Common myeloid progenitor, CD34-positive (primary cell): Measurements from ENCODE around the gene DNAJC2.

Experiments
- CTCF ChIA-PET: fragments of 350-600 bp; sonication (Branson Sonifier 250); formaldehyde crosslinking; loops from one replicate; lab custom pipeline; 2021; ENCODE audit warnings: antibody characterized with exemption; lab: Charles Lee
- POLR2A ChIA-PET: fragments of 350-600 bp; sonication (Branson Sonifier 250); formaldehyde crosslinking; loops from one replicate; lab custom pipeline; 2021; ENCODE audit warnings: antibody characterized with exemption; lab: Charles Lee
- DNase-seq, 3 donors: peaks; one replicate each; pipeline versions ENCODE4 v3.0.0 to v3.0.0-alpha.2; 2013
- H3K27ac ChIP-seq, 2 experiments: 1 replicate in 1 of 2; 2 replicates in 1 of 2; pipeline ENCODE4 v1.7.0; 2013; ENCODE audit warnings: inconsistent platforms in 2 of 2, low read length in 2 of 2, mild to moderate bottlenecking in 2 of 2, low read depth in 1 of 2, moderate library complexity in 1 of 2; ENCODE audit not compliant: severe bottlenecking in 2 of 2, insufficient read depth in 1 of 2, poor library complexity in 1 of 2
- H3K27me3 ChIP-seq, 5 experiments: replicated peaks in 2 of 5; 1 replicate in 3 of 5; 2 replicates in 2 of 5; pipeline versions ENCODE4 v1.6.1 to v1.7.0; 2013; ENCODE audit warnings: low read length in 4 of 5, mild to moderate bottlenecking in 2 of 5, moderate library complexity in 2 of 5, inconsistent platforms in 1 of 5; ENCODE audit not compliant: insufficient read depth in 5 of 5, control insufficient read depth in 4 of 5
- H3K36me3 ChIP-seq, 4 experiments: 1 replicate in 2 of 4; 2 replicates in 2 of 4; pipeline versions ENCODE4 v1.6.1 to v1.7.0; 2013; ENCODE audit warnings: low read length in 3 of 4, control low read depth in 1 of 4, mild to moderate bottlenecking in 1 of 4; ENCODE audit not compliant: control insufficient read depth in 4 of 4, insufficient read depth in 4 of 4
- H3K4me1 ChIP-seq, 4 experiments: 1 replicate in 3 of 4; 2 replicates in 1 of 4; pipeline versions ENCODE4 v1.6.1 to v1.7.1; 2013; ENCODE audit warnings: low read length in 3 of 4, mild to moderate bottlenecking in 3 of 4, control low read depth in 1 of 4, inconsistent platforms in 1 of 4, moderate library complexity in 1 of 4; ENCODE audit not compliant: control insufficient read depth in 4 of 4, insufficient read depth in 4 of 4; ENCODE audit errors: control extremely low read depth in 1 of 4
- H3K4me3 ChIP-seq, 7 experiments: 1 replicate in 4 of 7; 2 replicates in 3 of 7; pipeline versions ENCODE4 v1.5.1 to v1.7.0; 2013; ENCODE audit warnings: mild to moderate bottlenecking in 7 of 7, low read length in 6 of 7, moderate library complexity in 6 of 7, inconsistent platforms in 2 of 7, low read depth in 2 of 7, control low read depth in 1 of 7; ENCODE audit not compliant: insufficient read depth in 4 of 7, control insufficient read depth in 1 of 7; ENCODE audit errors: extremely low read depth in 1 of 7
- H3K9me3 ChIP-seq, 5 experiments: 1 replicate in 4 of 5; 2 replicates in 1 of 5; pipeline versions ENCODE4 v1.6.1 to v1.7.1; 2013; ENCODE audit warnings: low read length in 4 of 5, mild to moderate bottlenecking in 2 of 5, inconsistent platforms in 1 of 5, low read depth in 1 of 5, moderate library complexity in 1 of 5; ENCODE audit not compliant: control insufficient read depth in 4 of 5, insufficient read depth in 2 of 5; ENCODE audit errors: control extremely low read depth in 1 of 5
- WGBS: methylation state at CpG from one replicate; pipeline ENCODE4 v1.1.5; 2013; ENCODE audit not compliant: insufficient coverage; 5-methylcytosine and 5-hydroxymethylcytosine counted together

The DNAJC2 gene

DNA sequence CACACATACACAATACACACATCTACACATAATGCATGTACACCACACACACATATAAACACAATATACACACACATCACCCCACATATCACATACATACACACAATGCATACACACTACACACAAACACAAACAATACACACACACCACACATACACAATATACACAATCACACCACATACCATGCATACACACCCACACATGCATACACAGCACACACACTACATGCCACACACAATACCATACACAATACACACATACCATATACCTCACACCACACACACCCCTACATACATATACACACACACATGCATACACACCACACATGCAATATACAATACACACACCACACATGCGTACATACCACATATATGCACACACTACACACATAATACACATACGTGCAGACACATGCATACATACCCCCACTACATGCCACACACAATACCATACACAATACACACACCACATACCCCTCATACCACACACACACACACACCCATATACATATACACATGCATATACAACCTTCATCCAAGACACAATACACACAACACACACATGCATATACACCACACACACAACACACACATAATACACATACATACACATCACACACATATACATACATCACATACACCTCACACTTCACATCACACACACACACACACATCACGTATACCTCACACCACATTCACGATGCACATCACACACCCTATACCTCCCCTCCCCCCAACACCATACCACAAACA is 36.9 kb upstream of the DNAJC2 start:
- ChIA-PET POLR2A (no interaction called here), CTCF (no interaction called here)
- peaks cover 0 to 5% (median 2%) of the 10 kb centered on the region in 5 experiments for H3K27me3 ChIP-seq
- no peak overlapping the region for H3K4me3 ChIP-seq
- H3K27ac ChIP-seq, result no peak overlapping the region
- no peaks in the 10 kb centered on the region for H3K4me1 ChIP-seq
- no peaks in the 10 kb centered on the region for H3K9me3 ChIP-seq
- H3K36me3 ChIP-seq, result no peaks in the 10 kb centered on the region
- WGBS, result 94% methylated on average over 3 of the region's 4 CpGs
- no peak for DNase-seq

DNA sequence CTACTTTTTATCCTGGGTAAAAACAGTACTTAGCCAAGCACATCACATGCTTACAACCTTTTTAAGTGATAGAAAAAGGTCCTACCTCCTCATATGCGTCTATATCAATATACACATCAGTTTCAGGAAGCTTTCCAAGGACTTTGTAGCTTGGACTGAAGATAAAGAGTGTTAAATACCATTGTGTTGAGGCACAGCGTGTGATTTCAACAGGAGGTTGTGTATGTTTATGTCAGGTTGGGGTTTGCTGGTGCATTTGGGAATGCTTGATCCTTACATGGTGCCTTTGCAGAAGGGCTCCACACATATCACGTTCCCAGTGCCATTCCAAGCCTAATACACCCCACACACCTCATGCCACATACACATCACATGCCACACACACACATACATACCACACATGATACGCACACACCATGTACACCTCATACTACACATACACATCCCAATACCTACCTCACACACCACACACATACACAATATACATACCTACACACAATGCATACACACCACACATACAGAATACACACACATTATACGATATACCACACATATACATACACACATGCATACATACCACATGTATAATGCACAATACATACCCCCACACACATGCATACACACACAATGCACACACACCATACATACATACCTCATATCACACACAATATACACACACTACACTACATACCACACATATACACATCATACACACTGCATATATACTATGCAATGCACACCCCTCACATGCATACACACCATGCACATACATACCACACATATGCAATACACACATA is 36.0 kb upstream of the DNAJC2 start:
- no peak for DNase-seq
- H3K9me3 ChIP-seq, result no peaks in the 10 kb centered on the region

DNA sequence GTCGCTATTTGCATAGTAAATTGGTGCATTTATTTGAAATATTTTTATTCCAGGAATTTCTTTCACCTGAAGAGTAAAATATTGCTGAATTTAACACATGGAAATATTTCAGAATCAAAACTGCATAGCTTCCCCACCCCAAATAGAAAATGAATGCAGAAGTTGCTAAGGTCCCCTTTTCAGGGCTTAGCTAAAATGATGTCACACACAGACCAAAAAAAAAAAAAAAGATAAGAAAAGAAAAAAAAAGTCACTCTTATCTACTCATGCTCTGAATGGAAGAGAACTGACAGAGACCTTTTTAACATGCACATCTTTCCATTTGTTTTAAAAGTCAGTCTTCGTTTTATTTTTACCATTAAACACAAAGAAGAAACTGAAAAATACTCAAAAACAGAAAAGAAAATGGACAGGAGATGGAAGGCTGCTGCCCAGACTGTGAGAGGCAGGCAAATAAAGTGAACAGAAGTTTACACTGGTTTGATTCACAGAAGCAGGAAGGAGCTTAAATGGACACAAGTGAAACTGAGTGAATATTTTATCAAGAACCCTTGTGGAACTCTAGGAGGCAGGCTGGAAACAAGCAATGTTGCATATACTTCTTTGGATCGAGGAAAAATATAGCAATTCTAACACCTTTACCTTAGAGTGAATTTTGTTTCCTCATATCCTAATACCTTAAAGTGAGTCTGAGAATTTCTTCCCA is 34.9 kb upstream of the DNAJC2 start:
- 100% methylated on average over 1 of the region's 3 CpGs for WGBS
- peak in 2 of 3 donors; percentile 27 to 31 for DNase-seq
- POLR2A ChIA-PET, result no interaction called here
- Histone ChIP-seq H3K4me1 (no peaks in the 10 kb centered on the region), H3K9me3 (no peaks in the 10 kb centered on the region), H3K4me3 (no peak overlapping the region), H3K27me3 (peaks cover 0 to 5% (median 2%) of the 10 kb centered on the region in 5 experiments), H3K27ac (no peak overlapping the region), H3K36me3 (no peaks in the 10 kb centered on the region)
- CTCF ChIA-PET, result interaction anchor here (1.1 kb wide), 1 partner anchor 26 kb away, joined by 3 read pairs; no protein-coding TSS in a partner anchor

More for the DNA sequence above, 36.0 kb upstream of the DNAJC2 start:
- Histone ChIP-seq H3K36me3 (no peaks in the 10 kb centered on the region), H3K27me3 (peaks cover 0 to 5% (median 2%) of the 10 kb centered on the region in 5 experiments), H3K27ac (no peak overlapping the region), H3K4me3 (no peak overlapping the region), H3K4me1 (no peaks in the 10 kb centered on the region)
- 84% methylated on average over 2 of the region's 5 CpGs for WGBS
- ChIA-PET CTCF (no interaction called here), POLR2A (no interaction called here)

DNA sequence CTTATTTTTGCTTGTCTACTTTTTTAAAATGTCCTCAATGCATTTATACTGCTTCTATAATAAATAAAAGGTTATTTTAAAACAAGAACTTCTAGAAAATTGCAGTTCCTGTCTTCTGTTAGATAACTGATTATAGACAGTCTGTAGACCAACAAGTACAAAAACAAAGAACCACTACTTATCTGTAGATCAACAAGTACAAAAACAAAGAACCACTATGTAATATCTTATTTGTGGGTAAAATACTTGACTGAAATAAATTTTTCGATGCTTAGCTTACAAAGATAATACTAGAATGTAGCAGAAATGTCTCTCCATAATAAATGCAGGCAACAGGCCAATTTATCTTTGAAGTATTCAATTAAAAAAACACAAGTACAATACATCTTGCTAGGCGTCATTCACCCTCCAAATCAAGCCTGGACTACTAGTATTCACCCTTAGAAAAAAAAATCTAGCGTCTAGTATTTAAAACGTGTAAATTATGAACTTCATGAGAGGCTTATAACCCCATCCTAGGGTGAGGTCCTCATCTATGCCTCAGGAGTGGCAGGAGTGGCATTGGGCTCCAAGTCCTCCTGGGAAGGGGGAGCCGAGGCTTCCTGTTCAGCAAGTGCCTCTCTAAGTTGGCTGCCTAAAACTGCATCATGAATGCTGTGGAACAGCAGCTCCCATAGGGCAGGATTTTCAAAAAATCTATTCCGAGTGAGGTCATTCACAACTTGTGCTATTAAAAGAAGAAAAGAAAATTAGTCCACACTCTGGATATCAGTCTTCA is 29.5 kb upstream of the DNAJC2 start:
- H3K27ac ChIP-seq, result no peak overlapping the region
- H3K9me3 ChIP-seq, result no peaks in the 10 kb centered on the region
- no peaks in the 10 kb centered on the region for H3K4me1 ChIP-seq
- DNase-seq, result no peak
- H3K4me3 ChIP-seq, result no peak overlapping the region
- peaks cover 0 to 7% (median 2%) of the 10 kb centered on the region in 4 experiments for H3K36me3 ChIP-seq
- CTCF ChIA-PET, result no interaction called here
- WGBS, result 81% methylated on average over 4 of the region's 6 CpGs
- POLR2A ChIA-PET, result no interaction called here
- peaks cover 0 to 5% (median 2%) of the 10 kb centered on the region in 5 experiments for H3K27me3 ChIP-seq

DNA sequence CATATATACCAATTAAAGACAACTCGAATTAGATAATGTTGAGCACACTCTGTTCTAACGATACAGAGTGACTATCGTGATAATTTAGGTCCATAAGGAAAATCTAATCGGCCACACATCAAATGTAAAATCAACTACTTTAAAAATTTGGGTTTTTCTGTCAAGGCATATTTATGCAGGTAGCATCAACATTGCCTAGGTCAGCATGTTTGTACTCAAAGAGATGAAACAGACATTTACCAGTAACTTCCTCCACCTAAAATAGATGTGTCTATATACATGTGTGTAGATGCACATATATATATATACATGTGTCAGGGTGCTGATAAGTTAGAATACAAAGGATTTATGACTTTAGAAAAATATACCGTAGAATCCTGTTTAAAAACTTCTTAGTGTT is 24.9 kb upstream of the DNAJC2 start:
- Histone ChIP-seq H3K9me3 (no peaks in the 10 kb centered on the region), H3K36me3 (peaks cover 16 to 42% (median 29%) of the 10 kb centered on the region in 4 experiments), H3K27me3 (no peaks in the 10 kb centered on the region), H3K4me3 (no peak overlapping the region), H3K27ac (no peak overlapping the region), H3K4me1 (no peaks in the 10 kb centered on the region)
- no peak for DNase-seq
- WGBS, result 88% methylated on average over 2 of the region's 5 CpGs
- ChIA-PET CTCF (no interaction called here), POLR2A (no interaction called here)

DNA sequence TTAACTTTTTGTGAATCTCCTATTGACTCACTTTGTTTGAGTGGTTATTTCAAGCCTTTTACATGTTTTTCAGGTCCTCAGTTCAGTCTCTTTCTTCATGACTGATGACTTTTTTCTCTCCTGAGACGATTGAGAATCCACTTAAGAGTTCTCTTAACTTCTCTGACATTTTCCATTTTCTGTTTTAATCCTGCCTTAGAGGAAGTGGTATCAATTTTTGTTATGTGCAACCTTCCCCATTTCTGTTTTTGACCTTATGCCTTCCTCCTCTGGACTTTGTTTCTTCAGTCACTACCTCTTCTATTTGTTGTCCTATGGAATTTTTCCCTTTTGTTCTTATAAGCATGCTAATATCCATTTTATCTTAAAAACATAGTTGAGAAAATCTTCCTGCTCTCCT is 5.2 kb upstream of the DNAJC2 start:
- WGBS, result no CpG with 5 or more reads among the region's 1 CpG
- CTCF ChIA-PET, result no interaction called here

More for the DNA sequence above, 5.2 kb upstream of the DNAJC2 start:
- H3K4me1 ChIP-seq, result peaks cover 15 to 37% (median 26%) of the 10 kb centered on the region in 4 experiments
- peak overlapping the region in 1 of 7 experiments; percentile 4 for H3K4me3 ChIP-seq
- H3K27ac ChIP-seq, result no peak overlapping the region
- peaks cover 3 to 26% (median 14%) of the 10 kb centered on the region in 4 experiments for H3K36me3 ChIP-seq
- POLR2A ChIA-PET, result no interaction called here
- no peak for DNase-seq
- no peaks in the 10 kb centered on the region for H3K27me3 ChIP-seq
- H3K9me3 ChIP-seq, result no peaks in the 10 kb centered on the region
